GM06990 (cell line): ENCODE data around the gene SYNDIG1L.
"Not testable (repeated sequence)": the region's sequence is repeated elsewhere in the genome, so short reads cannot be mapped to it uniquely, and the experiment has no call there.

Experiments
- DNase-seq: peaks from one replicate; pipeline ENCODE4 v3.0.0-alpha.2; 2011; ENCODE audit not compliant: insufficient read length; ENCODE audit errors: extremely low read depth
- H3K27me3 ChIP-seq: replicated peaks from 2 replicates; pipeline ENCODE4 v1.6.0; 2011; ENCODE audit warnings: low read length; ENCODE audit not compliant: control insufficient read depth, insufficient read depth
- H3K36me3 ChIP-seq: 2 replicates; pipeline ENCODE4 v1.5.1; 2011; ENCODE audit warnings: low read length; ENCODE audit not compliant: control insufficient read depth, insufficient read depth
- H3K4me3 ChIP-seq: replicated peaks from 2 replicates; pipeline ENCODE4 v1.5.1; 2011; ENCODE audit warnings: low read depth, mild to moderate bottlenecking, control low read depth, low read length
- TF ChIP-seq, protein P1 (sequence below): IDR thresholded peaks from 2 replicates; pipeline ENCODE4 v1.5.1; 2011; ENCODE audit warnings: low read length, control low read depth, mild to moderate bottlenecking, inconsistent platforms; ENCODE audit not compliant: insufficient read depth, poor library complexity, severe bottlenecking

SYNDIG1L gene

DNA sequence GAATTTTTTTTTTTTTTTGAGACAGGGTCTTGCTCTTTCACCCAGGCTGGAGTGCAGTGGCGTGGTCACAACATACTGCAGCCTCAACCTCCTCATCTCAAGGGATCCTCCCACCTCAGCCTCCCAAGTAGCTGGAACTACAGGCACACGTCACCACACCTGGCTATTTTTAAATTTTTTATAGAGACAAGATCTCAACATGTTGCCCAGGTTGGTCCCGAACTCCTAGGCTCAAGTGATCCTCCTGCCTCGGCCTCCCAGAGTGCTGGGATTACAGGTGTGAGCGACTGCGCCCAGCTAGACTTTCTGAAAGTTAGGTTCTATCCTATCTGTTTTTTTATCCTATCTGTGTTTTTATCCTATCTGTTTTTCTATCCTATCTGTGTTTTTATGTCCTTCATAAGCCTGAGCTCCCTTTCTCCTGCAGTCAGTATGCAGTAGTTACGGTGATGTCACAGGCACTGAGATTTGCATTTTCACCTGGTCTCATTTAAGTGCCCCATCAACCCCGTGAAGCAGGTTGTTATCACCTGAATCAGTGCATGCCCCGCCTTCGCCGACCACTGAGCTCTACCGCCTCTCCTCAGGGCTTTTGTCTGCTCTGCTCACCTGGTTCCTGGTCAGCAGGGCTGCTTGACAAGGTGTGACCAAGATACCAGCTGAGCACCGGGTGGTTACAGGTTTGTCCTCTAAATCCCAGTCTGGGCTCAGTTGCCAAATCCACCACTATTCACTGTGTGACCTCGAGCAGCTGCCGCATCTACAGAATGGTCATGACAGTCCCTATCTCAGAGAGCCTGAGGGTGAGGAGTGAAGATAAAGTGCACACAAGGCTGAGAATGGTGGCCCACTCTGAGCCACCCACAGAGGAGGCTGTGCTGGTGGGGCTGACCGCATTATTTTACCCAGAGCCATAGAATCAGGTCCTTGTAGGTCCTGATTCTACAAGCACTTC lies 33.1 kb downstream of the SYNDIG1L start:
- DNase-seq: no peak
- H3K27me3 ChIP-seq: 0 out of 2 replicates have a peak, but pooled peaks cover 1% of the 10 kb centered on the region

DNA sequence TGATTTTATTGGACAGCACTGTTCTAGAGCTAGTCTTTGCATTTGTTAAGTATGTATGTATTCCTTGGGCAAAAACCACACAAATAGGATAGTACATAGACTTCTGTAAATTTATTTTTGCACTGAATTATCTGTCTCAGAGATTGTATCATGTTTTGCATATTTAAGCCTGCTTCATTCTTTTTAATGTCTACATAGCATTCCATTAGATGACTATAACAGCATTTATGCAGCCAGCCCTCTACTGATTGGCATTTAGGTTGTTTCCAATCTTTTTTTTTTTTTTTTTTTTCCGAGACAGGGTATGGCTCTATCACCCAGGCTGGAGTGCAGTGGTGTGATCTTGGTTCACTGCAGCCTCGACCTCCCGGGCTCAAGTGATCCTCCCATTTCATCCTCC lies 34.5 kb downstream of the SYNDIG1L start:
- Histone ChIP-seq H3K36me3 (no peaks in the 10 kb centered on the region), H3K4me3 (no peak overlapping the region), H3K27me3 (no peaks in the 10 kb centered on the region; the same call in 1 of the 2 replicates)
- DNase-seq: no peak
- TF ChIP-seq, protein P1, sequence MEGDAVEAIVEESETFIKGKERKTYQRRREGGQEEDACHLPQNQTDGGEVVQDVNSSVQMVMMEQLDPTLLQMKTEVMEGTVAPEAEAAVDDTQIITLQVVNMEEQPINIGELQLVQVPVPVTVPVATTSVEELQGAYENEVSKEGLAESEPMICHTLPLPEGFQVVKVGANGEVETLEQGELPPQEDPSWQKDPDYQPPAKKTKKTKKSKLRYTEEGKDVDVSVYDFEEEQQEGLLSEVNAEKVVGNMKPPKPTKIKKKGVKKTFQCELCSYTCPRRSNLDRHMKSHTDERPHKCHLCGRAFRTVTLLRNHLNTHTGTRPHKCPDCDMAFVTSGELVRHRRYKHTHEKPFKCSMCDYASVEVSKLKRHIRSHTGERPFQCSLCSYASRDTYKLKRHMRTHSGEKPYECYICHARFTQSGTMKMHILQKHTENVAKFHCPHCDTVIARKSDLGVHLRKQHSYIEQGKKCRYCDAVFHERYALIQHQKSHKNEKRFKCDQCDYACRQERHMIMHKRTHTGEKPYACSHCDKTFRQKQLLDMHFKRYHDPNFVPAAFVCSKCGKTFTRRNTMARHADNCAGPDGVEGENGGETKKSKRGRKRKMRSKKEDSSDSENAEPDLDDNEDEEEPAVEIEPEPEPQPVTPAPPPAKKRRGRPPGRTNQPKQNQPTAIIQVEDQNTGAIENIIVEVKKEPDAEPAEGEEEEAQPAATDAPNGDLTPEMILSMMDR: no peak

More for the DNA sequence above, 33.1 kb downstream of the SYNDIG1L start:
- TF ChIP-seq, protein P1: no peak
- Histone ChIP-seq H3K4me3 (no peak overlapping the region), H3K36me3 (no peaks in the 10 kb centered on the region)

DNA sequence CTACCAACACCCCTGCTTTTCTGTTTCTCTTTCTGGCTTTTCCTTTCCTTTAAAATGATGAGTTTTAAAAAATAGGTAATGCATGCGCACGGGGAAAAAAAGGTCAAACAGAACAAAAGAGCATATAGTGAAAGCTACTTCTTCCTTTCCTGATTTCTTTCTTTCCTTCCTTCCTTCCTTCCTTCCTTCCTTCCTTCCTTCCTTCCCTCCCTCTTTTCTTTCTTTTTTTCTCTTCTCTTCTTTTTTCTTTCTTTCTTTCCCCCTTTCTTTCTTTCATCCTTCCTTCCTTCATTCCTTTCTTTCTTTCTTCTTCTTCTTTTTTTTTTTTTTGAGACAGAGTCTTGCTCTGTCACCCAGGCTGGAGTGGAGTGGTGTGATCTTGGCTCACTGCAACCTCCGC lies 35.5 kb downstream of the SYNDIG1L start:
- not testable (repeated sequence) for DNase-seq, H3K4me3 ChIP-seq

DNA sequence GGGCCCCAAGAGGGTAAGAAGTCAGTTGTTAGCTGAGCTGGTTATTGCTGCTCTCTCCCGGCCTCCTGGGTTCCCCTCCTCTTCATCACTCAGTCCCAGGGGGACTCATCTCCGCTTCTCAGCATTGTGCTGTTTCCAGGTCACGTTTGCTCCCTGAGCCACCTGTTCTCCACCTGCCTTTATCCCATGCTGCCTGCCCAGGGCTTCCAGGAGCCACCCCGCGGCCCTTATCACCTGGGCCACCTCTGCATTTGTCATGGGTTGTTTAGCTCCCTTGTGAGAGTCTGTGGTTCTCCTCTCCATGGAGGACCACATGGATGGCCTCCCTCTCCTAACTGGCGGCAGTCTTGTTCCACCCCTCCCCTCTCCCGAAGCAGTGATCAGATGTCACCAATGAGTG lies 36.0 kb downstream of the SYNDIG1L start:
- TF ChIP-seq, protein P1: no peak
- no peak for DNase-seq
- no peaks in the 10 kb centered on the region; the same call in 1 of the 2 replicates for H3K27me3 ChIP-seq
- no peaks in the 10 kb centered on the region for H3K36me3 ChIP-seq
- H3K4me3 ChIP-seq: no peak overlapping the region

More for the DNA sequence above, 35.5 kb downstream of the SYNDIG1L start:
- not testable (repeated sequence) for H3K36me3 ChIP-seq, H3K27me3 ChIP-seq

DNA sequence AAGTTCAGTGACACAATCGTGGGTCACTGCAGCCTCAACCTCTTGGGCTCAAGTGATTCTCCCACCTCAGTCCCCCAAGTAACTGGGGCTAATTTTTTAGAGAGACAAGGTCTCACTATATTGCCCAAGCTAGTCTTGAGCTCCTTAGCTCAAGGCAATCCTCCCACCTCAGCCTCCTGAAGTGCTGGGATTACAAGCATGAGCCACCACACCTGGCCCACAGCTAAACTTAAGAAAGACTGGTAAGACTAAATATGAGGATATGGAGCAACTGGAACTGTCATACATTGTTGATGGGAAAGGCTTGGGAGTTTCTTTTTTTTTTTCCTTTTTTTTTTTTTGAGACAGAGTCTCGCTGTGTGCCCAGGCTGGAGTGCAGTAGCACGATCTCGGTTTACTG lies 43.8 kb downstream of the SYNDIG1L start:
- Histone ChIP-seq H3K4me3 (no peak overlapping the region), H3K27me3 (no peaks in the 10 kb centered on the region; the same call in 1 of the 2 replicates), H3K36me3 (no peaks in the 10 kb centered on the region)
- no peak for DNase-seq
- TF ChIP-seq, protein P1: no peak

DNA sequence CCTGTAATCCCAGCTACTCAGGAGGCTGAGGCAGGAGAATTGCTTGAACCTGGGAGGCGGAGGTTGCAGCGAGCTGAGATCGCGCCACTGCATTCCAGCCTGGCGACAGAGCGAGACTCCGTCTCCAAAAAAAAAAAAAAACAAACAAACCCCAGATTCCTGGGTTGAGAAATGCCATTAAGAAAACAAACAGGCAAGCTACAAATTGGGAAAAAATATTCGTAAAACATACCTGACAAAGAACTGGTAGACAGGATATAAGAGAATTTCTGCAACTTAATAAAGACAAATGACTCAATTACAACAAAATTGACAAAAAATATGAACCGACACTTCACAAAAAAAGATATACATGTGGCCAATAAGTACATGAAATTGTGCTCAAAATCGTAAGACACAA lies 44.4 kb downstream of the SYNDIG1L start:
- H3K36me3 ChIP-seq, H3K4me3 ChIP-seq, DNase-seq, H3K27me3 ChIP-seq: not testable (repeated sequence)

DNA sequence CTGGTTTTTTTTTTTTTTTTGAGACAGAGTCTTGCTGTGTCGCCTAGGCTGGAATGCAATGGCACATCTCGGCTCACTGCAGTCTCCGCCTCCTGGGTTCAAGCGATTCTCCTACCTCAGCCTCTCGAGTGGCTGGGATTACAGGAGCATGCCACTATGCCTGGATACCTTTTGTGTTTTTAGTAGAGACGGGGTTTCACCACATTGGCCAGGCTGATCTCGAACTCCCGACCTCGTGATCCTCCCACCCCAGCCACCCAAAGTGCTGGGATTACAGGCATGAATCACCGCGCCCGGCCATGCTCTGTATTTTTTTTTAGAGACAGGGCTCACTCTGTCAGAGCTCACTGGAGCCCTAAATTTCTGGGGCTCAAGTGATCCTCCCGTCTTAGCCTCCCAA lies 45.2 kb downstream of the SYNDIG1L start:
- no peak for DNase-seq
- Histone ChIP-seq H3K4me3 (no peak overlapping the region), H3K27me3 (no peaks in the 10 kb centered on the region), H3K36me3 (no peaks in the 10 kb centered on the region)
- TF ChIP-seq, protein P1: no peak
